ENCODE data around the gene SFMBT1. TPM values are rescaled to one million over a fixed set of nuclear protein-coding genes. Genes with fewer than 3 reads are reported as not detected.

Gene SFMBT1
- total and polyA plus RNA-seq, 4 experiments from 2014 or later = 19.8 to 50.8 (median 38.6) TPM

DNA sequence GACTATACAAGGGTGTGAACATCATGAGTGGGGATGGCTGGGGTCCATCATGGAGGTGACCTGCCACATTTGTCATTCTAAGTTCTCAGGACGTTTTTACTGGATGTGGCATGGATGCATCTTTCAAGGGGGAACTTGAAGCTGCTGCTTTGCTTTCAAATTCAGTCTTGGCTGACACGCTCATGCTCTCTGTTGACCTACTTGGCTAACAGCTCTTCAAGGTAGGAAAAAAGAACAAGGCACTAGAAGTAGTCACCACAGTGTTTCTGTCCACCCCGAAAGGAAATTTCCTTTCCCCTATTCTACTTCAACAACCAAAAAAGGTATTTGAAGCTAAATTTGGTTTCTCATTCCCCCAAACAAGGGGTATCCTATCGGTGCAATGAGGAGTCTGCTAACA, 163.5 kb downstream of the SFMBT1 start:
- Mint-ChIP-seq H3K4me3 (no peak overlapping the region), H3K27me3 (no peaks in the 10 kb centered on the region), H3K4me1 (peaks cover 8 to 25% (median 13%) of the 10 kb centered on the region in 4 donors), H3K9me3 (no peaks in the 10 kb centered on the region), H3K27ac (peak overlapping the region in 2 of 7 donors; percentile 26 to 60), H3K36me3 (peaks cover 45 to 46% of the 10 kb centered on the region in 2 donors)
- intact Hi-C loops (cut with micrococcal nuclease) = no loop called here
- POLR2A ChIA-PET (ENCODE audit: partially characterized antibody) = no interaction called here
- CTCF ChIA-PET (ENCODE audit: partially characterized antibody) = interaction anchor here (2.1 kb wide), 1 partner anchor 10 kb away, joined by 10 read pairs; no protein-coding TSS in a partner anchor
- Histone ChIP-seq H3K27me3 (ENCODE audit: insufficient read depth, low read length) (no peaks in the 10 kb centered on the region), H3K4me1 (ENCODE audit: insufficient read depth, low read length) (peaks cover 4% of the 10 kb centered on the region), H3K36me3 (ENCODE audit: insufficient read depth, low read length) (peaks cover 11% of the 10 kb centered on the region), H3K4me3 (ENCODE audit: low read length in 2 of 2) (no peak overlapping the region), H3K9me3 (ENCODE audit: control insufficient read depth in 1 of 2, low read length in 2 of 2) (no peaks in the 10 kb centered on the region), H3K27ac (ENCODE audit: low read depth, low read length) (no peak overlapping the region)
- no peak for DNase-seq

DNA sequence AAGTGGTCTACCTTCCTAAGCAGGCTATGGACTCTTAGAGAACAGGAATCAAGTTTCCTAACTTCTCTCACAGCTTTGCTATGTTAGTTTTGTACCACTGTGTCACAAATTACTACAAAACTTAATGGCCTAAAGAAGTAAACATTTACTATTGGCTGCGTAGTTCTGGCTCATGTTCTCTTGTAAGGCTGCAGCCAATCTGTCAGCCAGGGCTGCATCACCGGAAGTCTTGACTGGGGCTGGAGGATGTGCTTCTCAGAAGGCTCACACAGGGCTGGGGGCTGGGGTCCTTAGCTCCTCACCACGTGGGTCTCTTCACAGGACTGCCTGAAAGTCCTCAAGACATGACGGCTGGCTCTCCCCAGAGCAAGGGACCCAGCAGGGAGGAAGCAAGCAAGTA, 164.0 kb downstream of the SFMBT1 start:
- Histone ChIP-seq H3K4me3 (ENCODE audit: low read length in 2 of 2) (no peak overlapping the region), H3K27ac (ENCODE audit: low read depth, low read length) (no peak overlapping the region), H3K27me3 (ENCODE audit: insufficient read depth, low read length) (no peaks in the 10 kb centered on the region), H3K4me1 (ENCODE audit: insufficient read depth, low read length) (peaks cover 4% of the 10 kb centered on the region), H3K36me3 (ENCODE audit: insufficient read depth, low read length) (peaks cover 11% of the 10 kb centered on the region), H3K9me3 (ENCODE audit: control insufficient read depth in 1 of 2, low read length in 2 of 2) (no peaks in the 10 kb centered on the region)
- Mint-ChIP-seq H3K36me3 (peaks cover 44 to 46% of the 10 kb centered on the region in 2 donors), H3K4me3 (no peak overlapping the region), H3K4me1 (peaks cover 8 to 29% (median 13%) of the 10 kb centered on the region in 4 donors), H3K27ac (peak overlapping the region in 1 of 7 donors; percentile 64), H3K9me3 (no peaks in the 10 kb centered on the region), H3K27me3 (no peaks in the 10 kb centered on the region)
- intact Hi-C loops (cut with micrococcal nuclease) = no loop called here
- ChIA-PET CTCF (ENCODE audit: partially characterized antibody) (interaction anchor here (2.1 kb wide), 1 partner anchor 11 kb away, joined by 10 read pairs; no protein-coding TSS in a partner anchor), POLR2A (ENCODE audit: partially characterized antibody) (no interaction called here)
- DNase-seq = no peak

GRCh38 chr3:52880474-52880873, 165.4 kb downstream of the SFMBT1 start:
- no peaks in the 10 kb centered on the region for H3K9me3 ChIP-seq (ENCODE audit: control insufficient read depth in 1 of 2, low read length in 2 of 2)
- CTCF ChIA-PET (ENCODE audit: partially characterized antibody) = interaction anchor here (1.0 to 2.4 kb wide), 2 partner anchors 13 to 54 kb away, joined by 3 to 11 read pairs; no protein-coding TSS in a partner anchor
- Mint-ChIP-seq H3K36me3 (peaks cover 35 to 37% of the 10 kb centered on the region in 2 donors), H3K4me1 (peaks cover 13 to 37% (median 21%) of the 10 kb centered on the region in 4 donors), H3K4me3 (no peak overlapping the region), H3K27ac (no peak overlapping the region), H3K9me3 (no peaks in the 10 kb centered on the region), H3K27me3 (no peaks in the 10 kb centered on the region)
- intact Hi-C loops (cut with micrococcal nuclease) = no loop called here
- H3K36me3 ChIP-seq (ENCODE audit: insufficient read depth, low read length) = peaks cover 9% of the 10 kb centered on the region
- no peak for DNase-seq
- H3K4me3 ChIP-seq (ENCODE audit: low read length in 2 of 2) = no peak overlapping the region
- POLR2A ChIA-PET (ENCODE audit: partially characterized antibody) = no interaction called here
- no peaks in the 10 kb centered on the region for H3K27me3 ChIP-seq (ENCODE audit: insufficient read depth, low read length)
- H3K4me1 ChIP-seq (ENCODE audit: insufficient read depth, low read length) = peaks cover 7% of the 10 kb centered on the region
- H3K27ac ChIP-seq (ENCODE audit: low read depth, low read length) = no peak overlapping the region

- Histone ChIP-seq H3K27ac (ENCODE audit: low read depth, low read length) (no peak overlapping the region), H3K9me3 (ENCODE audit: control insufficient read depth in 1 of 2, low read length in 2 of 2) (no peaks in the 10 kb centered on the region), H3K4me3 (ENCODE audit: low read length in 2 of 2) (no peak overlapping the region), H3K4me1 (ENCODE audit: insufficient read depth, low read length) (peaks cover 12% of the 10 kb centered on the region), H3K36me3 (ENCODE audit: insufficient read depth, low read length) (peaks cover 7% of the 10 kb centered on the region), H3K27me3 (ENCODE audit: insufficient read depth, low read length) (no peaks in the 10 kb centered on the region)
- Mint-ChIP-seq H3K27me3 (no peaks in the 10 kb centered on the region), H3K27ac (no peak overlapping the region), H3K36me3 (peaks cover 30 to 33% of the 10 kb centered on the region in 2 donors), H3K4me1 (peaks cover 13 to 41% (median 26%) of the 10 kb centered on the region in 4 donors), H3K9me3 (no peaks in the 10 kb centered on the region), H3K4me3 (no peak overlapping the region)
- intact Hi-C loops (cut with micrococcal nuclease) = no loop called here
- DNase-seq = no peak
- POLR2A ChIA-PET (ENCODE audit: partially characterized antibody) = no interaction called here
- CTCF ChIA-PET (ENCODE audit: partially characterized antibody) = interaction anchor here (2.4 kb wide), 1 partner anchor 13 kb away, joined by 11 read pairs; no protein-coding TSS in a partner anchor
Measured at GRCh38 chr3:52880047-52880446, 165.8 kb downstream of the SFMBT1 start.

GRCh38 chr3:52879581-52879980, 166.3 kb downstream of the SFMBT1 start:
- POLR2A ChIA-PET (ENCODE audit: partially characterized antibody) = no interaction called here
- CTCF ChIA-PET (ENCODE audit: partially characterized antibody) = interaction anchor here (0.6 to 2.4 kb wide), 2 partner anchors 14 to 1356 kb away, joined by 3 to 11 read pairs; no protein-coding TSS in a partner anchor
- H3K9me3 Mint-ChIP-seq = no peaks in the 10 kb centered on the region
- no peak for DNase-seq
- no peaks in the 10 kb centered on the region for H3K9me3 ChIP-seq (ENCODE audit: control insufficient read depth in 1 of 2, low read length in 2 of 2)
- no peaks in the 10 kb centered on the region for H3K27me3 ChIP-seq (ENCODE audit: insufficient read depth, low read length)
- peak overlapping the region in 1 of 7 donors; percentile 35 for H3K27ac Mint-ChIP-seq
- no peak overlapping the region for H3K27ac ChIP-seq (ENCODE audit: low read depth, low read length)
- intact Hi-C loops (cut with micrococcal nuclease) = no loop called here
- no peak overlapping the region for H3K4me3 Mint-ChIP-seq
- H3K27me3 Mint-ChIP-seq = no peaks in the 10 kb centered on the region
- H3K36me3 Mint-ChIP-seq = peaks cover 26 to 29% of the 10 kb centered on the region in 2 donors
- H3K4me1 ChIP-seq (ENCODE audit: insufficient read depth, low read length) = peaks cover 15% of the 10 kb centered on the region
- H3K4me3 ChIP-seq (ENCODE audit: low read length in 2 of 2) = no peak overlapping the region
- H3K36me3 ChIP-seq (ENCODE audit: insufficient read depth, low read length) = peaks cover 7% of the 10 kb centered on the region
- peaks cover 14 to 45% (median 30%) of the 10 kb centered on the region in 4 donors for H3K4me1 Mint-ChIP-seq

DNA sequence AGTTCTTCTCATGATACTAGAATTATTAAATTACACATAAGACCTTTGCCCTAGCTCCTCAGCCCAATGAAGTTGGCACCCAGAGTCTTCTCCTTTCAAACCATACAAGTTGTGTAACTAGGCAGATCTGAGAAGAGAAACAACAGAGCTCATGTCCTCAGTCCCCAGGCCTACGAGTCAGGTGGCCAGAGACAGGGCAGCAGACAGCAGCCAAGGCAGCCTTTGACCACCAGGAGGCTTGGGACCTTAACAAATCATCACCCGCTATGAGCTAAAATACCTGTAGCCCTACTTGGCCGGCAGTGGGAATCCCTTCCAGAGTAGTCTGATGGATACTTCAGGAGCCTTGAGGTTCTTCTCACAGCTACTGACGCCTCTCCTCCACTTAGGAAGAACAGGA, 166.8 kb downstream of the SFMBT1 start:
- Mint-ChIP-seq H3K4me1 (peaks cover 18 to 49% (median 34%) of the 10 kb centered on the region in 4 donors), H3K27me3 (no peaks in the 10 kb centered on the region), H3K4me3 (no peak overlapping the region), H3K36me3 (peaks cover 23 to 29% of the 10 kb centered on the region in 2 donors), H3K27ac (peak overlapping the region in 1 of 7 donors; percentile 43), H3K9me3 (no peaks in the 10 kb centered on the region)
- H3K9me3 ChIP-seq (ENCODE audit: control insufficient read depth in 1 of 2, low read length in 2 of 2) = no peaks in the 10 kb centered on the region
- no peak for DNase-seq
- no peaks in the 10 kb centered on the region for H3K27me3 ChIP-seq (ENCODE audit: insufficient read depth, low read length)
- intact Hi-C loops (cut with micrococcal nuclease) = no loop called here
- POLR2A ChIA-PET (ENCODE audit: partially characterized antibody) = no interaction called here
- peaks cover 19% of the 10 kb centered on the region for H3K4me1 ChIP-seq (ENCODE audit: insufficient read depth, low read length)
- peaks cover 7% of the 10 kb centered on the region for H3K36me3 ChIP-seq (ENCODE audit: insufficient read depth, low read length)
- no peak overlapping the region for H3K27ac ChIP-seq (ENCODE audit: low read depth, low read length)
- CTCF ChIA-PET (ENCODE audit: partially characterized antibody) = interaction anchor here (0.6 to 2.4 kb wide), 2 partner anchors 14 to 1356 kb away, joined by 3 to 11 read pairs; no protein-coding TSS in a partner anchor
- no peak overlapping the region for H3K4me3 ChIP-seq (ENCODE audit: low read length in 2 of 2)

DNA sequence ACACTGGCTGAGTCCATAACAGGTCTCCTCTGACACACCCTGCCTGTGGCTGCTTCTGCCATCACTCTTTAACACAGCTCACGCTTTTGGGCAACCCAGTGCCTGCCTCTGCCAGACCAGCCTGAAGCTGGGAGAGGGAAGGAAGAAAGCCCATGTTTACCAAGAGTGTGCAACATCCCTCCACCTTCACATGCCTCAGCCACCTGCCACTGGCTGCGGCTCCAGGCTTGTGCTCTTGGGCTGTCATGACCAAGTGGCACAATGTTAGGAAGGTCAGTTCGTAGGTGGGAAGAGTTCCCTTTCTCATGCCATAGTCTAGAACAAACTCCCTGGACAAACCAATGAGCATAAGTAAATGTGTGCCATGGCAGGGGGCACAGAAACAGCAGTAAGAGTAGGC, 168.8 kb downstream of the SFMBT1 start:
- H3K27ac ChIP-seq (ENCODE audit: low read depth, low read length) = no peak overlapping the region
- POLR2A ChIA-PET (ENCODE audit: partially characterized antibody) = no interaction called here
- H3K4me1 Mint-ChIP-seq = peaks cover 23 to 54% (median 38%) of the 10 kb centered on the region in 4 donors
- intact Hi-C loops (cut with micrococcal nuclease) = no loop called here
- DNase-seq = no peak
- H3K9me3 Mint-ChIP-seq = no peaks in the 10 kb centered on the region
- no peaks in the 10 kb centered on the region for H3K27me3 ChIP-seq (ENCODE audit: insufficient read depth, low read length)
- no peak overlapping the region for H3K4me3 Mint-ChIP-seq
- H3K27ac Mint-ChIP-seq = no peak overlapping the region
- no peaks in the 10 kb centered on the region for H3K27me3 Mint-ChIP-seq
- H3K9me3 ChIP-seq (ENCODE audit: control insufficient read depth in 1 of 2, low read length in 2 of 2) = no peaks in the 10 kb centered on the region
- H3K4me3 ChIP-seq (ENCODE audit: low read length in 2 of 2) = no peak overlapping the region
- peaks cover 21% of the 10 kb centered on the region for H3K4me1 ChIP-seq (ENCODE audit: insufficient read depth, low read length)
- CTCF ChIA-PET (ENCODE audit: partially characterized antibody) = no interaction called here
- H3K36me3 ChIP-seq (ENCODE audit: insufficient read depth, low read length) = peaks cover 7% of the 10 kb centered on the region
- H3K36me3 Mint-ChIP-seq = peaks cover 17 to 21% of the 10 kb centered on the region in 2 donors
